HG02678 (cell line): ENCODE measurements around the gene MGAT4C.

ENCODE experiments used
- ATAC-seq: cut with Tn5 transposase; IDR thresholded peaks from one replicate; pipeline ENCODE4 v1.9.1; 2021; ENCODE audit warnings: mild to moderate bottlenecking, moderate library complexity; ENCODE audit not compliant: unreplicated experiment

Gene MGAT4C

GRCh38 chr12:86230516-86231146 lies 25.6 kb downstream of the MGAT4C start:
- ATAC-seq = no peak

GRCh38 chr12:86229772-86230171 lies 26.4 kb downstream of the MGAT4C start:
- ATAC-seq = no peak

GRCh38 chr12:86228656-86229055 lies 27.5 kb downstream of the MGAT4C start:
- no peak for ATAC-seq

GRCh38 chr12:86226481-86226880 lies 29.7 kb downstream of the MGAT4C start:
- ATAC-seq = no peak

GRCh38 chr12:86216591-86216990 lies 39.6 kb downstream of the MGAT4C start:
- no peak for ATAC-seq

- ATAC-seq = no peak
Observed at GRCh38 chr12:86213012-86213411, 43.2 kb downstream of the MGAT4C start.

- no peak for ATAC-seq
Observed at GRCh38 chr12:86198696-86199444, 57.3 kb downstream of the MGAT4C start.

- no peak for ATAC-seq
Observed at GRCh38 chr12:86196465-86196864, 59.7 kb downstream of the MGAT4C start.

GRCh38 chr12:86194721-86195120 lies 61.5 kb downstream of the MGAT4C start:
- no peak for ATAC-seq

GRCh38 chr12:86193931-86194330 lies 62.3 kb downstream of the MGAT4C start:
- ATAC-seq = no peak

GRCh38 chr12:86188226-86188625 lies 68.0 kb downstream of the MGAT4C start:
- ATAC-seq = no peak

GRCh38 chr12:86186449-86186848 lies 69.7 kb downstream of the MGAT4C start:
- no peak for ATAC-seq

GRCh38 chr12:86179855-86180254 lies 76.3 kb downstream of the MGAT4C start:
- ATAC-seq = no peak

- no peak for ATAC-seq
Observed at GRCh38 chr12:86174188-86174587, 82.0 kb downstream of the MGAT4C start.

GRCh38 chr12:86172913-86173443 lies 83.2 kb downstream of the MGAT4C start:
- no peak for ATAC-seq

- ATAC-seq = no peak
Observed at GRCh38 chr12:86170051-86170450, 86.1 kb downstream of the MGAT4C start.

GRCh38 chr12:86158956-86159355 lies 97.2 kb downstream of the MGAT4C start:
- no peak for ATAC-seq

GRCh38 chr12:86154620-86155019 lies 101.6 kb downstream of the MGAT4C start:
- ATAC-seq = no peak

- no peak for ATAC-seq
Observed at GRCh38 chr12:86148612-86149011, 107.6 kb downstream of the MGAT4C start.

- no peak for ATAC-seq
Observed at GRCh38 chr12:86148071-86148470, 108.1 kb downstream of the MGAT4C start.

- no peak for ATAC-seq
Observed at GRCh38 chr12:86145156-86145555, 111.0 kb downstream of the MGAT4C start.

GRCh38 chr12:86143162-86143561 lies 113.0 kb downstream of the MGAT4C start:
- no peak for ATAC-seq
